ENCODE data around the gene KCNH1.
"Not testable (repeated sequence)": the region's sequence is repeated elsewhere in the genome, so short reads cannot be mapped to it uniquely, and the experiment has no call there.

The KCNH1 gene

DNA sequence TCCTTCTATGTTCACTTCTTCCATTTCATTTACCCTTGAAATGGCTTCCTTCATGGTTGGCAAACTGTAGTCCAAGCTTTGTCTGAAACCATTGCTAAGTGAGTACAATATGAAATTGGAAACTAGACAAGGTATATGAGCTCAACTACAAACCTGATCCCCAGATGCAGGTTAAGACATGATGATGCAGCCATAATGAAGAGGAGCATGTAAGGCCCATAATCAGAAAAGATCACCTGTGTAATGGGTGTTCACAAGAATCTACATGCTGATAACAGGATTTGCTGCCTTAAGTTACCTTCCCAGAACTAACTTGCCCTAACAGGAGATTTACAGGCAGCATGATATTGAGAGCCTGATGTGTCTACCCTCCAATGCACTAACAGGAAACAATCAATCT lies 153.9 kb downstream of the KCNH1 start:
- DNase-seq (ENCODE audit: low read depth) = no peak
- TF ChIP-seq, protein P1, sequence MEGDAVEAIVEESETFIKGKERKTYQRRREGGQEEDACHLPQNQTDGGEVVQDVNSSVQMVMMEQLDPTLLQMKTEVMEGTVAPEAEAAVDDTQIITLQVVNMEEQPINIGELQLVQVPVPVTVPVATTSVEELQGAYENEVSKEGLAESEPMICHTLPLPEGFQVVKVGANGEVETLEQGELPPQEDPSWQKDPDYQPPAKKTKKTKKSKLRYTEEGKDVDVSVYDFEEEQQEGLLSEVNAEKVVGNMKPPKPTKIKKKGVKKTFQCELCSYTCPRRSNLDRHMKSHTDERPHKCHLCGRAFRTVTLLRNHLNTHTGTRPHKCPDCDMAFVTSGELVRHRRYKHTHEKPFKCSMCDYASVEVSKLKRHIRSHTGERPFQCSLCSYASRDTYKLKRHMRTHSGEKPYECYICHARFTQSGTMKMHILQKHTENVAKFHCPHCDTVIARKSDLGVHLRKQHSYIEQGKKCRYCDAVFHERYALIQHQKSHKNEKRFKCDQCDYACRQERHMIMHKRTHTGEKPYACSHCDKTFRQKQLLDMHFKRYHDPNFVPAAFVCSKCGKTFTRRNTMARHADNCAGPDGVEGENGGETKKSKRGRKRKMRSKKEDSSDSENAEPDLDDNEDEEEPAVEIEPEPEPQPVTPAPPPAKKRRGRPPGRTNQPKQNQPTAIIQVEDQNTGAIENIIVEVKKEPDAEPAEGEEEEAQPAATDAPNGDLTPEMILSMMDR (conservative IDR thresholded peaks at IDR 0.05; ENCODE audit: low read depth, low read length) = no peak
- H3K4me3 ChIP-seq (ENCODE audit: low read depth, low read length) = no peak overlapping the region

DNA sequence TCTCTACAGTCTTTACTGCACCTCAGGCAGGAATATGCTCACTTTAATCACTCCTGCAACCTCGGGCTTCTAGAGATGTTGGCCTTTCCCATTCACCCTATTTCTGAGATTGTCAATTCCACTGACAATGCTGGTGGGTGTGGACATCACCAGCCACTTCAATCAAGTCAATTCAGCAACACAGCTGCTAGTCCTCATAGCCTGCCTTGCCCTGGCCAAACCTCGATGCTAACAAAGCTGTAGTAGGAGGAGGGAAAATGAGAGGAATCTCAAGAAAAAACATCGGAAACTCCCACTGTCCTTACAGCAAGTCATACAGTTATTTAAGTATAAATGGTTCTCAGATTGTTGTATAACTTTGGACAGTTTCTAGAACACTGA lies 155.0 kb downstream of the KCNH1 start:
- no peak for DNase-seq (ENCODE audit: low read depth)
- no peak overlapping the region for H3K4me3 ChIP-seq (ENCODE audit: low read depth, low read length)
- TF ChIP-seq, protein P1 (conservative IDR thresholded peaks at IDR 0.05; ENCODE audit: low read depth, low read length) = no peak

DNA sequence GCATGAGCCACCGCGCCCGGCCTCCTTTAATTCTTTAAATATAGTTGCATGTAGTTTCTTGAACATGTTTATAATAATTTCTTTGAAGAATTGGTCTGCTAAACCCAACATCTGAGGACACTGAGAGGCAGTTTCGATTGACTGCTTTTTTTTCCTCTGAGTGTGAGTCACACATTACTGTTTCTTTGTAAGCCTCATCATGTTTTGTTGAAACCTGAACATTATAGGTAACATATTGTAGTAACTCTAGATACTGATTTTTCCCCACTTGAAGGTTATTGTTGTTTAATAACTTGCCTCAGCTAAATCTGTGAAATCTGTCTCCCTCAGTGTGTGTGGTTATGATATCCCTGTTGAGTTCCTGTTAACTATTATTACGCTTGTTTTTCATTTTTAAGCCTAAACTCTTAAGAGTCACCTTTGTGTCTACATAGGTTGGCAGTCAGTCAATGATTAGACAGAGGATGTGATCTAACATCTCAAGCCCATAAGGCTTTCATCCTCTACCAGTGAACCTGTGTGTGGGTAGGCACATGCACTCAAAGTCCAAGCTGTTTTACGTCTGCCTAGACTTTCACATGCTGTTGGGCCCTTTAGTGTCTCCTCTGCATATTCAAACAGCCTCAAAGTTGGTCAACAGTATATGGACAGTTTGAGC lies 155.5 kb downstream of the KCNH1 start:
- no peak overlapping the region for H3K4me3 ChIP-seq (ENCODE audit: low read depth, low read length)
- TF ChIP-seq, protein P1 (conservative IDR thresholded peaks at IDR 0.05; ENCODE audit: low read depth, low read length) = no peak
- no peak for DNase-seq (ENCODE audit: low read depth)

DNA sequence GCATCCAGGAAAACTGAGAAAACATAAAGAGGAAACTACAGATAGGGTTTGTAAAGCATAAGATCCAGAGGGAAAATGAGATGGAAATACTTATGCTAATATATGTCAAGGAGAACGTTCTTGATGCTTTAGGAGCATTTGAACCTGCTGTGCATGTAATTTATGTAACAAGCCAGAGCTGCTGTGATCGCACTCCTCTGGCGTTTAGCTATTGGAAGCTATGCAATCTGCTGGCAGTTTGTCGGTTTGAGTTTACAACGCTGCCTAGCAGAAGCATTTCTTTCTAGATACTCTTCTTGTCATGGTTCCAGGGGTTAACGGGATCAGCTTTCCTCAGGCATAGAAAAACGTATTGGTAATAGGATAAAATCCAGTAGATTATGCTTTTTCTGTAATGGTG lies 182.7 kb downstream of the KCNH1 start:
- DNase-seq (ENCODE audit: low read depth) = no peak
- TF ChIP-seq, protein P1 (conservative IDR thresholded peaks at IDR 0.05; ENCODE audit: low read depth, low read length) = no peak
- H3K4me3 ChIP-seq (ENCODE audit: low read depth, low read length) = no peak overlapping the region

DNA sequence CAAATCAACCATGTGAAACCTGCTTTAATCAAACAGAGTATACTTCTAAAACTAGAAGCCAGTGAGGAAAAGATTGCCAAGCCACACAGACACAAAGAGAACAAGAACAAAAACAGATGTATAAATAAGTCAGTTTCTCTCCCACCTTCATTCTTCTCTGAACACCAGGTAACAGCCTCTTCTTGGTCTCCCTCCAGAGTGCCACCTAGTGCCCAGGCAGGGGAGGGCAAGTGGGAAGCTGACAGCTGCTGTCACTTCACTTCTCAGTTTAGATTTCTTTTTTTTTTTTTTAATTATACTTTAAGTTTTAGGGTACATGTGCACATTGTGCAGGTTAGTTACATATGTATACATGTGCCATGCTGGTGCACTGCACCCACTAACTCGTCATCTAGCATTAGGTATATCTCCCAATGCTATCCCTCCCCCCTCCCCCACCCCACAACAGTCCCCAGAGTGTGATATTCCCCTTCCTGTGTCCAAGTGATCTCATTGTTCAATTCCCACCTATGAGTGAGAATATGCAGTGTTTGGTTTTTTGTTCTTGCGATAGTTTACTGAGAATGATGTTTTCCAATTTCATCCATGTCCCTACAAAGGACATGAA lies 183.9 kb downstream of the KCNH1 start:
- TF ChIP-seq, protein P1 (conservative IDR thresholded peaks at IDR 0.05; ENCODE audit: low read depth, low read length) = peak; percentile 34
- H3K4me3 ChIP-seq (ENCODE audit: low read depth, low read length) = not testable (repeated sequence)
- peak; percentile 0 for DNase-seq (ENCODE audit: low read depth)

DNA sequence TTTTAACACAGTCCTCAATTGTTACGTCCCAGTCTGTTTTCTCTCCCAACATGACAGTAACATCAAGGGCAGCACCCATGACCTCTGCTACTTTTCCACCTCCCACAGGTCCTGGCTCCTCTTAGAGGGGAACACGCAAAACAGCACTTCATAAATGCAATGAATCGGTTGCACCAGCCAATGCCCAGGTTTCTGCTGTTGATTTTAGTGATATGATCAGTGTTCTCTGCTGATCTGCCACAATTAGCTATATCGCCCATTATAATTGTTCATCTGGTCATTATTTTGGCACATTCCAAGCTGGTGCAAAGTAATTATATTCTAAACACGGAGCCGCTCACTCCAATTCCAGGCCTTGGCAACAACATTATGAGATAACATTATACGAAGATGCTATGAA lies 184.5 kb downstream of the KCNH1 start:
- no peak for DNase-seq (ENCODE audit: low read depth)
- TF ChIP-seq, protein P1 (conservative IDR thresholded peaks at IDR 0.05; ENCODE audit: low read depth, low read length) = no peak

DNA sequence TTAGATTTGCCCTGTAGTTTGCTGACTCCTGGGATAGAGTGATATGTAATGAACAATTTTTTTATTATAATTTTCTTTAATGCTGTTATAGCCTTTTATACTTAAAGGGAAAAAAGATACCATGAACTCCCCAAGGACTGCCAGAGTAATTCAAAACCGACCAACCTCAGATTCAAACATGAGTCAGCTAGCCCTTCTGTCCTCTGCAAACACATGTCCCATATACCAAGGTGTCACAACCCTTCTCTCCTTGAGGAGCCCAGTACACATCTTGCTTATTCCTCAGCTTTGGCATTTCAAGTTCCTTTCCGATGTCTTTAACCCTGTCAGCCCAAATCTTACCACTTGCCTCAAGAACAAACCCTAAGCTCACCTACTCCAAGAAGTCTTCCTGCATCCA lies 184.9 kb downstream of the KCNH1 start:
- DNase-seq (ENCODE audit: low read depth) = no peak
- no peak overlapping the region for H3K4me3 ChIP-seq (ENCODE audit: low read depth, low read length)
- TF ChIP-seq, protein P1 (conservative IDR thresholded peaks at IDR 0.05; ENCODE audit: low read depth, low read length) = no peak

More for the DNA sequence above, 184.5 kb downstream of the KCNH1 start:
- no peak overlapping the region for H3K4me3 ChIP-seq (ENCODE audit: low read depth, low read length)
